Measurements from ENCODE around the gene DTX1. TPM values are rescaled to one million over a fixed set of nuclear protein-coding genes. Genes with fewer than 3 reads are reported as not detected.

Gene DTX1
- polyA plus RNA-seq, 1 donor, result 5.2 TPM

DNA sequence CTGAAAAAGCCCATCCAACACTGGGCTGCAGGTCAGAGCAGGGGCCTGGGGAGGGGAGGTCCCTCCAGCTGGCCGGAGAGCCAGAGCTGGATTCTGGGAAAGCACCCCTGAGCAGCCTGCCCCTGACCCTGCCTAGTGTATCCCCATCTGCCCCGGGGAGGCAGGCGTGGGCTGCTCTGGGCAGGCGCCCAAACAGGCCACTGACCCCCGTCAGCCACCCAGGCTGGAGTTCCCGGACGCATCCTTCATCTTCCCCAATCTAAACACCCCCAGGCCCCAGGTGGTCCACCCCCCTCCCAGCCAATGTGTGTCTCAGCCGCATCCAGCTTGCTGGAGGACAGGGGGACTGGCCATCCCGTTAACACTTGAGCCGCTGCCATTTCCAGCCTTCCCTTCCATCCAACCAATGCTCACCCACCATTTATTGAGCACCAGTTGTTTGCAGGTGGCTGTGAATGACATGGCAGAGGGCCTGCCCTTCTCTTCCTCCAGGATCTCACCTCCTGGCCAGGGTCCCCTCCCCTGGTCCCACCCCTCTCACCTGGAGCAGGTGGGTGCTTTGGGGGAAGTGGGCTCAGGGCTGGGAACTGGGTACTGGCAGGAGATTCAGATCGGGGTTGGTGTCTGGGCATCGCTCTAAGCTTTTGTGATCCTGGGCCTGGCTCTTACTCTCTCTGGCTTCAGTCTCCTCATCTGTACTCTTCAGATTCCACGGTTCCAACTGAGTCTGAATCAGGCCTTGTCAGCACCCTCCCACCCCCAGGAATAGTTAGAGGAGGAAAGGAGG, 743 bp upstream of the DTX1 start:
- DNase-seq (ENCODE audit: low read depth), result no peak

DNA sequence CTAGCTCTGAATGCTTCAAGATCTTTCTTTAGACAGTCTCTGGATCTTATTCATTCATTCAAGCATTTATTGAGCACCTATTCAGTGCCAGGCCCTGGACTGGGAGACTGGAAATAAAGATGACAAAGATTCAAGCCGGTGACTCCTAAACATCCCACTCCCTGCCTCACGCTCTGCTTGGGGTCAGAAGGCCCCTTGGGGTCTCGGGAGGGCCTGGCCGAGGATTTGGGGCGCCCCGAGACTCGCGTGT, 224 bp upstream of the DTX1 start:
- no peak for DNase-seq (ENCODE audit: low read depth)

DNA sequence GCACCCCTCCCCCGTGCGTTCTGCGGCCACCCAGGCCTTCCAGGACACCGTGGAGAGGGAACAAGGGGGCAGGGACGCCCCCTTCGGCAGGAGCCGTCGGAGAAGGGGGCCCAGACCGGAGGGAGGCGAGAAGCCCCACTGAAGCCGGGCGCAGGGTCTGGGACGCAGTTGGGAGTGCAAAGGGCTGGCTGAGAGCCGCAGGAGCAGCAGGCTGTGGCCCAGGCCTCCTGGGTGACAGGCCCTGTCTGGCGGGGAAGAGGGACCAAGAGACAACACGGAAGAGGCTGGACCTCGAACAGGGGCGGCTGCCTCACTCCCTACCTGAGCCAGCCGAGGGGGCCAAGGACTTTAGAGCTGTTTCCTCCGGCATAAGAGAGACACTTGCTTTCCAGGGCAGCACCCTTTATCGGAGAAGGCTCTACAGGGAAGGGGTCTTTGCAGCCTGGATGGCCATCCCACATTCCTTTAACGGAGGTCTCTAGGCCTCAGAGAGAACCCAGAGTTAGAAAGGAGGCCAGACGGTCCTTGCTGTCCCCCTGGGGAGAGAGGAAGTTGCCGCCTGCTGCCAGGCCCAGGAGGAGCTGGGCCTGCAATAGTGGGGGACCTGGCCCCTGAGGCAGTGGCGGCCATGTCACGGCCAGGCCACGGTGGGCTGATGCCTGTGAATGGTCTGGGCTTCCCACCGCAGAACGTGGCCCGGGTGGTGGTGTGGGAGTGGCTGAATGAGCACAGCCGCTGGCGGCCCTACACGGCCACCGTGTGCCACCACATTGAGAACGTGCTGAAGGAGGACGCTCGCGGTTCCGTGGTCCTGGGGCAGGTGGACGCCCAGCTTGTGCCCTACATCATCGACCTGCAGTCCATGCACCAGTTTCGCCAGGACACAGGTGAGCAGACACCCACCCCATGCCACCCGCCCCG, 1.3 kb downstream of the DTX1 start:
- DNase-seq (ENCODE audit: low read depth), result no peak

DNA sequence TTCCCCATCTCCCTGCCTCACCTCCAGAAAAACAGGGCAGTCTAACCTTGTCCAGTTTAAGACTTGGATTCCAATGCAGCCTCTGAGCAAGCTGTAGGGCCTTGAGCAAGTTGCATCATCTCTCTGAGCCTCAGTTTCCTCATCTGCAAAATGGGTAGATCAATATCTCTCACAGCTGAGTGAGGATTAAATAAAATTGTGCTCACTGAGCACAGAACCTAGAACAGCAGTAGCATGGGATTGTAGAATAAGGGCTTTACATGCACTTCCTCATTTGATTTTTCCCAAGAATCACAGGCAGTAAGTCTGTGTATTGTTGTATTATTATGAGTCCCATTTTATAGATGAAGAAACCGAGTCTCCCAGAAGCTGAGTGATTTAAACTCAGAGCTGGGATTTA, 2.0 kb downstream of the DTX1 start:
- no peak for DNase-seq (ENCODE audit: low read depth)

DNA sequence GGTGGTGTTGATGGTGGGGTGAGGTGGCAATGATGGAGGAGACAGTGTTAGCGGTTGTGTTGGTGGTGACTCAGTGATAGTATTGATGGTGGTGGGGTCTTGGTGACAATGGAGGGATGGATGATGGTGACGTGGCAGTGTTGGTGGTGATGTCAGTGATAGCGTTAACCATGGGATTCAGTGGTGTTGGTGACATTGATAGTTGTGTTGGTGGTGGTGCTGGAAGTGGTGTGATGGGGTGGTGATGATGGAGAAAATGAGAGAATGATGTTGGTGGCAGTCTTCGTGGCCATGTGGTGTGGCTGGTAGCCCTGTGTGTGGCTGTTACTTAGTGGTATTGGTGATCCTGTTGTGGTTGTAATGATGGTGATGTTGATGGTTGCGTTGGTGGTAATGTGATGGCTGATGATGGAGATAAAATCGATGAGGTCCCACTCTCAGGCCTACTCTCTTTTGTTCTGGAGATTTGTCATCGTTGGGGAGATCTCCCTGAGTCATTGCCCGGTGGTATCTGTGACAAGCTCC, 2.6 kb downstream of the DTX1 start:
- DNase-seq (ENCODE audit: low read depth), result no peak

DNA sequence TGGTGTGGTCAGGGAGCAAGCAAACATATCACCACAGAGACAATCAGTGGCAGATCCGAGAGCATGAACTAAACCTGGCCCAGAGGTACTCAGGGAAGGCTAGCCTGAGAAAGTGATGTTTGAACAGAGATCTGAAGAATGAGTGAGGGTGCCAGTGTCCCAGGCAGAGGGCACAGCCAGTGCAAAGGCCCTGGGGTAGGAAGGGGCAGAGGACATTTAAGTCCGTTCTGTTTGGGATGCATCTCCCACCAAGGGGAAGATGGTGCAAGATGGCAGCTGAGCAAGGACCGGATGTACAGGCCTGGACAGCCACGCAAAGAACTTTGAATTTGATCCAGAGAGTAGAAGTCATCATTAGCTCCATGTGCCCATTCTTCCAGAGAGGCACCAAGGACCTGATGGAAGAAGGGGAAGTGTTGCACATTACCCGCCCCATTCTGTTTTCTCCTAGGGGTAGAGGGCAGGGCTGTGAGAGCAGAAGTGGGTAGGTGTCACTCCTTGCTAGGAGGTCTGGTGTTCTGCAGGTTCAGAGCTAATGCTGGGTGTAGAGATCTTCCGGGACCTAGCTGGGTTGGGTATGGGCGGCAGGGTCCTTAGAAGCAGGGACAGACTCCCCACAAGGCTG, 3.9 kb downstream of the DTX1 start:
- no peak for DNase-seq (ENCODE audit: low read depth)

DNA sequence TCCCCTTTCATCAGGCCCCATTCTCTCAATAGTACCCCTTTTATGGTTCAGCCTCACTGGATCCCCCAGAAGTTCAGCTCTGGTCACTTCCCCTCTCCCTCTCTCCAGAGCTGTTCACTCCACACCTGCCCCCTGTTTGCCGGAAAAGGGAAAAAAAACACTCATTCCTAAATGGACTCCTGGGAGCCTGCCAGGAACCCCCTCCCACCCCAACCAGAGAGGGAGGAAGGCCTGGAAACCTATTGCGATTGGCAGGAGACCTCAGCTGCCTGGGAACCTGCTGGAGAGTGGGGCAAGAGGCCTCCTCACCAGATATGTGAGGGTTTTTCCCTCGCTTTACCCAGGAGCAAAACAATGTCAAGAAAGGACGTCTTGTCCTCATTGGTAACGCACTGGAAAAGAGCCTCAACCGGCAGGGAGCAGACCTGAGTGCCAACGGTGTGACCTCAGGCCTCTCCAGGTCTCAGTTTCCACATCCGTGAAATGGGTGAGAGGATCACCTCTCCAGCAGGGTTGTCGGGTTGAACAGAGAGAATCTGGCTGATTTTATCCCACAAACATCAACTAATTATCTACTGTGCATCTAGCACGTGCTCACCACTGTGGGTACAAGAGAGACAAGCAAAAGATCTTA, 4.6 kb downstream of the DTX1 start:
- no peak for DNase-seq (ENCODE audit: low read depth)

DNA sequence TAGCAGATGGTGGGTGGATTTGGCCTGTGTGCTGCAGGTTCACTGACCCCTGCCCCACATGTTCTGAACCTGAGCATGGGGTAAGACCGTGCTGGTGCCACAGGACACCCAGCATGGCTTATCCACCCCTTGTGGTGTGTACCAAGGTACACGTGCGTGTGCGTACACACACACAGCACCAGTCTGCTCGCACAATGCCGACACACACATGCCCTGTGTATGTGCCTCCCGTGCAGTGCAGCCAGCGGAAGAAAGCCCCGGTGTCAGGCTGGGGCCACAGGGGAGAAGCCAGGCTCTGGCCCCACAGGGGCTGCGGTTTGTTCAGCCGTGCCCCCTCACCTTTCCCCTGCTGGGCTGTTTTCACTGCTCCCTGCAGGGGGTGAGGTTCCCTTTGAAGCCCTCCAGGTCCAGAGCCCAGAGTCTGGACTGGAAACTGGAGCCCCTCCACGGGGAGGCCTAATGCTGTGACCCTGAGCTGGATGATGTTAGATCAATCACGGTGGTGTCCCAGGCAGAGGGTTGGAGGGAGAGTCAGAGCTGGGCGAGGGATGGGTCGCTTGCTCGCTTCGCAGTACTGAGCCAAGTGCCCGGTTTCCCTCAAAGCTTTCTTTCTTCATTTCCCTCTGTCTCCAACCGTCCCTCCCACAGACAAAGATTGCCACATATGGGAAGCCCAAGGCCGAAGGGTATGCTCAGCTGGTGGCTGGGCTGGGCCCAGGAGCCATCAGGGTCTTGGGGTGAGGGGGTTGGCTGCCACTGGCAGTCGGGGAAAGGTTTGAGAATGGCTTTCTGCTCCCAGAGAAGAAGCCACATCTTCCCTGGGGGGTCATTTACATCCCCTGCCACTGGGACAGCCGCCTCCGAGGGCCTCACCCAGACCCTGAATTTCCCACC, 6.2 kb downstream of the DTX1 start:
- DNase-seq (ENCODE audit: low read depth), result no peak

DNA sequence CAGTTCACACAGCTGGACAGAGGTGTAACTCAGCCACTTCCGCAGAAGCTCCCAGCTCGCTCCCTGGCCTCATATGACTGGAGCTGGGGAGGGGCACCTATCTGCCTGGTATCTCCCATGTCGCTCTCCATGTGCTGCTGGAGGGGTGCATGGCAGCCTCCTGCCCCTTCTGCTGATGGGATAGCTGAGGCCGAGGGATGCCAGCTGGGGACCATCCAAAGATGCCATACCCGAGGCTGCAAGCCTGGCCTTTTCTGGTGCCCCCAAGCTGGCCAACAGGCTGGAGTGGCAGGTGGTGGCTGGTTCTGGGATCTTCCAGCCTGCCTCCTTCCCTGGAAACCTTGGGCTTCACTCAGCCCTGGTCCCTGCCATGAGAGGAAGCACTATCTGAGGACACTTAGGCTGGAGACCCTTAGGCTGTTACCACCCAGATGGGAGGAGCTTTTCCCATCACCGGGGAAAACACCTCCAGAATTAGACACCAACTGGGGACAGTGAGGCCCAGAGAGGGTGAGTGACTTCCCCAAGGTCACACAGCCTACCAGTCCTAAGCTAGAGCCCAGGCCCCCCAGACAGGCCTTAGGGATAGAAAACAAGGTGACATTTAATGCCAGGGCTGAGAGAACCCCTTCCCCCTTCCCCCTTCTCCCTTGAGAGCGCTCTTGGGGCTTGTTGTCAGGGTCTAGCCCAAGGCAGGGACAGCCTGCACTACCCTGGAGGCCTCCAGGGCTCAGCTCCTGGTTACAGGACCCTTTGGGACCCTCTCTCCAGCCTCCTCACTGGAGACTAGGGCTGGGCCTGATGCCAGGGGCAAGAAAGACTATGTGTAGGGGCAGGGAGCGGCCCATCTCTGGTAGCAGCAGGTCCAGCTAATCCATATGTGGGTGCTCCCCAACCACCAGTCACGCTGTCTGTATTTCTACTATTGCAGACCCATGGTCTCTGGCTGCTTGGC, 7.1 kb downstream of the DTX1 start:
- no peak for DNase-seq (ENCODE audit: low read depth)

DNA sequence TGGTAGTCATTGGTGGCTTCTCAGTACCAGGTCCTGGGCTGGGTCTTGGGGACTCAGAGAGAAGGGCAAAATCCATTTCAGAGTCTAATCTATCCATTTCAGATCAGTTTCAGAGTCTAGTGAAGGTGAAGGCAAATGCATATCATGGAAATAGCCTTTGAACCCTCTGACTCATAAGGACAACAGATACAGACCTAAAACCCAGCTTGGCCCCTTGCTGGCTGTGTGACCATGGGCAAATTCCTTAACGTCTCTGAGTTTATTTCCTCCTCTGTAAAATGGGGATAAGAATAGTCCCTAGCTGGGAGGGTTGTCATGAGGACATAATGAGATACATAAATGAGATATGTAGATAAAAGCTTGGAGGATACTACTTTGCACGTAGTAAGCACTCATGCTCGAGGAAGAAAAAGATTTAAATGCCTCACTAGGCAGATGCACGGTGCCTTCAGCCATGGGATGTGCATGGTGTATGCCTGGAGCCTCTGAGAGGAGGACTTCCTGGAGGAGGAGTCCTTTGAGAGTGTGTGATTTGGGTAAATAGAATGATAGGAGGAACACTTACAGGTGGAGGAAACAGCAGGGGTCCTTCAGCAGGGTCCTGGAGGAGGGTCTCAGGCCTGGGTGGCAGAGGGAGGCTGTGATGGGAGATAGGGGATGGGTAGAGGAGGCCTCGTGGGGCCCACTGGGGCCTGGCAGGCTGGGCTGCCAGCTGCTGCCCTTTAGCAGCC, 8.0 kb downstream of the DTX1 start:
- DNase-seq (ENCODE audit: low read depth), result no peak

DNA sequence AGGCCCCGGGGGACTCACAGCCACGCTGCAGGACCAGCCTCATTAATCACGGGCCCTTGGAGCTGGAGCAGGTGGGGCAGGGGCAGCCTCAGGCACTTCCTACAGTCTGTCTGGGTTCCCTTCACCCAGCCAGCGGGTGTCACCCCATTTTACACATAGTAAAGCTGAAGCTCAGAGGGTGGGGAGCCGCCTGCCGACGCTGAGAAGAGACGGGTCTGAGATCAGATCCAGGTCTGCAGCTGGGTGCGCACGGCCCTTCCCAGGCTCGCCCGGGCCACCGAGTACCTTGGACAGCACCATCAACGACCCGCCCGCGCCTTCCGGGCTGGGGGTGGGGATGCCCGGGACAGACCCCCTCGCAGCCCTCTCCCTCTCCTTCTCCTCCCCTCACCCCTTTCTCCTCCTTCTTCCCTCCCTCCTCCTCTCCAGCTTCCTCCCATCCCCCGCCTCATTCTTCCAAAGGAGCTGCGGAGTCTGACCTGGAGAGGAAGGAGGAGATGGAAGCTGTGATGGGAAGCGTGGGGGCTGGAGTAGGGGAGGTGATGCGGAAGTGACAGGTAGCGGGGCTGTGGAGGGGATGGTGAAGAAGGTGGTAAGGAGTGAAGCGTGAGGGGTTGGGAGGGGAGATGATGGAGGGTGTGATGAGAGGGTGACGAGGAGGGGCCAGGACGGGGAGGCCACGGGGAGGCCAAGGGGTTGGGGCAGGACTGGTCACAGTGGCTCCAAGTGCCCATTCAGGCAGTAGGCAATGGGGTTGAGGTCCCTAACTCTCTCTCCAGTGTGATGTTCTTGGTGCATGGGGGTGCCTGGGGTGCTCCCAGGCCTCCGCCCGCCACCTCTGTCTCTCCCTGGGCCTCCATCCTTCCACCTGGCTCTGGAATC, 8.8 kb downstream of the DTX1 start:
- no peak for DNase-seq (ENCODE audit: low read depth)

DNA sequence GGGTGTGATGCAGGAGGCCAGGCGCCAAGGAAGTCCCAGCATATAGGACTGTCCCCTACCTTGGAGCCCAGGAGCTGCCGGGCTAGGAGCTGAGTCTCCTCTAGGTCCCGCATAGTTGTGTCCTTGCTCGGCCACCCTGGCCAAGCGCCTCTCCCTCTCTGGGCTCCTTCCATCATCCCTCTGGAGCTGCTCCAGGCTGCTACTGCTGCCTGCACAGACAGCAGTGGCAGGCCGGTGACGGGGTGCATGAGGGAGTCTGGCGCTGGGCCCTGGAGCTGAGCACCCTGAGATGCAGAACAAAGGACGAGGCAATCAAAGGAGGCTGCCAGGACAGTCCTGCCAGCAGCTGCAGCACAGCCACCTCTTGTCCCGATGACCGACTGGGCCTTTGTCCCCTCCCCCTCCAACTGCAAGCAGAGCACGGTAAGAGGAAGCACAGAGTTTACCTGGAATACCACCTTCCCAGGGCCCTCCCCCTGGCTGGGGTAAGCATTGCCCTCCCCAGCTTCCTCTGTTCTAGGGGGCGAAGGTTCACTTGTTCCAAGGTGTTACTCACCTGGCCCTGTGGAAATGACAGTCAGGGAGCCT, 10.4 kb downstream of the DTX1 start:
- no peak for DNase-seq (ENCODE audit: low read depth)

DNA sequence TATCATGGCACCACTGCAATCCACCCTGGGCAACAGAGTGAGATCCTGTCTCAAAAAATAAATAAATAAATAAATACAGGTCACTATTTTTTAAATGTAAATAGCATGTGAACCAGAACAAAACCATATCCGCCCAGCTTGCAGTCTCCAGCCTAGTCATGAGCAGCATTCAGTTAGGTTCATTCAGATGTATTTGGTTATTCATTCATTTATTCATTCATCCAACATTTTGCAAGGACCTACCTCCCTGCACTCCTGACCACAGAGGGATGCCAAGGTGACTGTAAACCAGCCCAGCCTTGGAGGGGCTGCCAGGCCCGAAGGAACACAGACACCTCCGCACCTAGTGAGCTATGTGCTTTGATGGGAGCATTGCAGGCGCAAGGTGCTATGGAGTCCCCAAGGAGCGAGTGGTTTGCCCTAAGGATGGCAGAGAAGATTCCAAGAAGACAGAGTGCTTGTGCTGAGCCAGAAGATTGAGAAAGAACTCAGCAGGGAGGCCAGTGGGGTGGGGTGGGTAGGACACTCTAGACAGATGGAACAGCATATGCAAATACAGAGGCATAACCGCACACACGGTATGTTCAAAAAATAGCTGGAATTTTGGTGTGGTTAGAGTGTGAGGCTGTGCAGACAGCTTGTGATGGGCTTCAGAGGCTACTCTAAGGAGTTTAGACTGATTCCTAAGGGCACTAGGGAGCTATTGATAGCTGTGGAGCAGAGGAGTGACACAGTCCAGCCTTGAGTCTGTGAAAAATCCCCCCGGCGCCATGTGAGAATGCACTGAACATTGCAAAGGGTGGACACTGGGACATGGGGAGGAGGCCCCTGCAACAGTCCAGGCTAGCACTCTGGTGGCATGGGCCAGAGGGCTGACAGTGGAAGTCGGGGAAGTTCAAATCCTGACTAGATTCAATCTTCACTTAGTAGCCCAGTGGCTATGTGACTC, 11.7 kb downstream of the DTX1 start:
- DNase-seq (ENCODE audit: low read depth), result no peak

DNA sequence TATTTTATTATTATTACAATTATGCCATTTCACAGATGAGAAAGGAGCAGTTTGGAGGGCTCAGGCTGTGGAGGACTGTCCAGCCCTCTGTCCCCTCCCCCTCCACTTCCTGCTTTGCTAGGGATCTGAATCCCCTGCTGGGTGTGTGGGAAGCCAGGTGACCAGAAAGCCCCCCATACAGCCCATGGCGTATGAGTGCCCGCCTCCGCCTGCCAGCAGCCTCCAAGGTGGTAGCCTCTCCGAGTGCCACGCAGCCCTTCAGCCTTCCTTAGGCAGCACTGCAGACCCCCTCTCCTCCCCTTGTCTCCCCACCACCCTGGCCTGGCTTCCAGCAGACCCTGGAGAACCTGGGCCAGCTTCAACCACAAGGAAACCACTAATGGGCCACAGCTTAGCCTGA, 12.6 kb downstream of the DTX1 start:
- DNase-seq (ENCODE audit: low read depth), result no peak

DNA sequence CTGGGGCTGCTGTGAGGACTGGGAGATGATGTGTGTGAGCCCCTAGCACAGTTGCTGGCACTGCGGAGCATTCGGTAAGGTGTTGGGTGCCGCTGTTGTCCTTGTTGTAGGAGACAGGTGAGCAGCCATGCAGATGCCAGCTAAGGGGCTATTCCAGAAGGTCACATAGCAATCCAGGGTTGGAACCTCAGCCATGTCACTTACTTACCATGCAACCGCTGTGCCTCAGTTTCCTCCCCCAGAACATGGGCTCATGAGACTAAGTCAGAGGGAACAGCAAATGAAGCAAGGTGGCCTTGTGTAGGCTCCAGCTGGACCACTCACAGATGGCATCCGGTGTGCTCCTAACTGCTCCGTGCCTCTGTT, 13.2 kb downstream of the DTX1 start:
- no peak for DNase-seq (ENCODE audit: low read depth)

DNA sequence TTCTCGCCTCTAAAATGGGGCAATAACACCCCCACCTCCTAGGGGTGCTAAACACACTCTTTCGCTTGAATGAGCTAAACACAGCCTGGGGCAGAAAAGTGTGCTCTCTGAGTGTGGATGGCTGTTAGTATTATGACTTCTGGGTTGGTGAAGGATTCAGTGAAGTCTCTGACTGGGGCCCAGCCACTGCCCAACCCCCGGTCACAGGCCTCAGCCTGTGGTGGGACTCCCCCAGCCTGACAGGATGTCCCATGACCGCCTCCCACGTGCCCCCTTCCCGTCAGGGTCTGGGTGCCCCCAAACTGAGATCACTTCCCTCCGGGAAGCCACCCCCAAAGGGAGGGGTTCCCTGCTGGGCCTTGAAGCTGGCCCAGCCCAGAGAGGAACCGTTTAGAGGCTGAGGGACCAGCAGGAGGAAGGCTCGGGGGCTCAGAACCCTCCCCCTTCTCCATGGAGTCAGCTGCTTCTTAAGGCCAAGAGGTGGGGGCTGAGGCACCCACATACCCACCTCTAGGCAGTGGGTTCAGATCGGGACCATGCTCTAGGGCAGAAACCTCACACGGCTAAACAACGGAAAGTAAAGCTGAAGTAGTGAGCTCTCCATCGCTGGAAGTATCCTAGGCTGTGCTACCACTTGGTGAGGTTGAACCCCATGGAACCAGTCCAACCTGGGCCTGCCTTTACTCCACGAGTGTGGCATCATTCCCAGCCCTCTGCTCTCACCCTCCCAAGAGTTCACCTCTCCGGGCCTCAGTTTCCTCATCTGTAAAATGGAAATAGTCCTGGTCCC, 13.8 kb downstream of the DTX1 start:
- DNase-seq (ENCODE audit: low read depth), result no peak
